SK-N-MC (cell line): ENCODE measurements around the gene ZC3H7A.

ENCODE experiments used
- DNase-seq: peaks from one replicate; pipeline ENCODE4 v3.0.0-alpha.2; 2011; ENCODE audit warnings: low read depth, low spot score
- H3K27ac ChIP-seq: fragments of 200-600 bp; sonication (generic); 2 replicates; pipeline ENCODE4 v1.5.1; 2016; ENCODE audit warnings: mixed run types
- H3K36me3 ChIP-seq: fragments of 200-600 bp; sonication (generic); 2 replicates; pipeline ENCODE4 v1.6.1; 2017; ENCODE audit warnings: antibody characterized with exemption, low read length, mixed read lengths; ENCODE audit not compliant: insufficient read depth
- H3K4me3 ChIP-seq: fragments of 200-600 bp; sonication (generic); 2 replicates; pipeline ENCODE4 v1.5.1; 2016
- H3K9ac ChIP-seq: fragments of 200-600 bp; sonication (generic); 2 replicates; pipeline ENCODE4 v1.8.0; 2017; ENCODE audit warnings: mixed run types, mixed read lengths; ENCODE audit not compliant: insufficient read length
- H3K9me3 ChIP-seq: fragments of 200-600 bp; sonication (generic); 2 replicates; pipeline ENCODE4 v1.6.1; 2017; ENCODE audit warnings: low read depth, mild to moderate bottlenecking, antibody characterized with exemption, low read length, moderate library complexity, mixed read lengths
- EZH2 ChIP-seq: fragments of 200-600 bp; sonication (generic); IDR thresholded peaks from one replicate; pipeline ENCODE4 v1.6.1; 2017; ENCODE audit warnings: antibody characterized with exemption
- FOXP2 ChIP-seq: optimal IDR thresholded peaks from 2 replicates; pipeline ENCODE3; 2011; ENCODE audit warnings: mild to moderate bottlenecking, moderate library complexity; ENCODE audit not compliant: insufficient read depth; ENCODE audit errors: extremely low read length, control extremely low read depth
- POLR2AphosphoS5 ChIP-seq: IDR thresholded peaks from 2 replicates; pipeline ENCODE4 v1.6.1; 2012; ENCODE audit warnings: mild to moderate bottlenecking, low read depth, low read length, borderline replicate concordance

Gene ZC3H7A

DNA sequence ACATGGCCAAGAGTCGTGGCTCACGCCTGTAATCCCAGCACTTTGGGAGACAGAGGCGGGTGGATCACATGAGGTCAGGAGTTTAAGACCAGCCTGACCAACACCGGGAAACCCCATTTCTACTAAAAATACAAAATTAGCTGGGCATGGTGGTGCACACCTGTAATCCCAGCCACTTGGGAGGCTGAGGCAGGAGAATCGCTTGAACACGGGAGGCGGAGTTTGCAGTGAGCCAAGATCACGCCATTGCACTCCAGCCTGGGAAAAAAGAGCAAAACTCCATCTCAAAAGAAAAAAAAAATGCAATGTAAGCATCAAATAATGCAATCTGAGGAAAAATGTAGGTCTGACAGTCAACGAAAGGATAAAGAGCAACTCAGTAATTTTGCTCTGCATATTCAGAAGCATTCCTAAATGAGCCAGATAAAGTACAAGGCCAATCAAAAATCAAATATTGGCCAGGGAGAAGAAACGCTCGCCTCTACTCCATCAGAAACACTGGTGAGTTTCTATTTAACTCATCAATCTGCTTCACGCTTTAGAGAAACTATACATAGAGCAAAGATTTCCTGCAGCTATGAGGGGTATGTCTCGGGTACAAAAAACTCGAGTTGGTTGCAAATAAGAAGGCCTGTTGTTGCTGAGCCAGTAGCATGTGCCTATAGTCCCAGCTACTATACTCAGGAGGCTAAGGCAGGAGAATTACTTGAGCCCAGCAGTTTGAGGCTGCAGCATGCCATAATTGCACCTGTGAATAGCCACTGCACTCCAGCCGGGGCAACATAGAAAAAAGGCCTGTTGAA is 58.1 kb downstream of the ZC3H7A start:
- Histone ChIP-seq H3K4me3 (no peak overlapping the region), H3K9me3 (no peaks in the 10 kb centered on the region)

DNA sequence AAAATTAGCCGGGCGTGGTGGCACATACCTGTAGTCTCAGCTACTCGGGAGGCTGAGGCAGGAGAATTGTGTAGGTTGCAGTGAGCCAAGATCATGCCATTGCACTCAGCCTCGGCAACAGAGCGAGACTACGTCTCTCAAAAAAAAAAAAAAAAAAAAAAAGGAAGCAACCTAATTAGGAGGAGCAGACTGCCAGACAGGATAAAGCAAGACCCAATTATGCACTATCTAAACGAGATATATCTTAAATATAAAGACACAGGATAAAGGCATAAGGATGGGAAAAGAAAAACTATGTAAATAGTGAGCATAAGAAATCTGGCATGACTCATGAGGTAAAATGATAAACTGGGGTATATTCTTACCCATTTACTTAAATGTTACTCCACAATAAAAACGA is 59.3 kb downstream of the ZC3H7A start:
- no peak for DNase-seq
- no peak overlapping the region for H3K4me3 ChIP-seq
- no peak for TF ChIP-seq EZH2
- TF ChIP-seq FOXP2: no peak
- TF ChIP-seq POLR2AphosphoS5: no peak
- H3K9ac ChIP-seq: no peak overlapping the region
- H3K9me3 ChIP-seq: no peaks in the 10 kb centered on the region
- peaks cover 26% of the 10 kb centered on the region for H3K36me3 ChIP-seq
- H3K27ac ChIP-seq: no peak overlapping the region

More for the DNA sequence above, 58.1 kb downstream of the ZC3H7A start:
- peaks cover 22% of the 10 kb centered on the region for H3K36me3 ChIP-seq
- no peak overlapping the region for H3K27ac ChIP-seq
- no peak overlapping the region for H3K9ac ChIP-seq
- DNase-seq: no peak
- TF ChIP-seq FOXP2 (no peak), POLR2AphosphoS5 (no peak), EZH2 (no peak)

GRCh38 chr16:11736903-11737302 is 60.2 kb downstream of the ZC3H7A start:
- no peak overlapping the region for H3K9ac ChIP-seq
- H3K4me3 ChIP-seq: no peak overlapping the region
- H3K9me3 ChIP-seq: no peaks in the 10 kb centered on the region
- no peak for TF ChIP-seq EZH2
- no peak overlapping the region for H3K27ac ChIP-seq
- DNase-seq: no peak
- H3K36me3 ChIP-seq: peaks cover 34% of the 10 kb centered on the region

DNA sequence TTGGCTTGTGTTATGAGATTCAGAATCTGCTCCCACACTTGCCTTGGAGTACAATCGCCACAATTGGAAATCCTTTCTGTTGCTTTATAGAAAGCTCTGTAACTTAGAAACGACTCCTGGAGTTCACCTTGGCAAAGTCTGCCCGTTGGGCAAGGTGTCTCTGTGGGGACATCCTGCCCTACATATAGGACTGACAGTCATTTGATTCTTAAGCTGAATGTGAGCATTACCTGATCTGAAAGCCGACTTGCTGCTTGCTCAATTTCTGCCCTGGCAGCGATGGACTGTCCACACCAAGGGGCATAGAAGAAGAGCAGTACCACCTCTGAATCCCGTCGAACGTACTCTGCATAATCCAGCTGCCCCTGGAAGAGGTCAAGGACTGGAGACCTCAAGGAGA is 61.3 kb downstream of the ZC3H7A start:
- H3K9ac ChIP-seq: no peak overlapping the region
- peaks cover 45% of the 10 kb centered on the region for H3K36me3 ChIP-seq
- TF ChIP-seq FOXP2 (no peak), POLR2AphosphoS5 (no peak), EZH2 (no peak)
- H3K4me3 ChIP-seq: no peak overlapping the region
- H3K27ac ChIP-seq: no peak overlapping the region
- no peak for DNase-seq
- no peaks in the 10 kb centered on the region for H3K9me3 ChIP-seq

- no peak for DNase-seq
- Histone ChIP-seq H3K9me3 (no peaks in the 10 kb centered on the region), H3K27ac (no peak overlapping the region), H3K4me3 (no peak overlapping the region), H3K9ac (no peak overlapping the region), H3K36me3 (peaks cover 45% of the 10 kb centered on the region)
- TF ChIP-seq POLR2AphosphoS5 (no peak), EZH2 (no peak), FOXP2 (no peak)
These were observed 62.4 kb downstream of the ZC3H7A start for GRCh38 chr16:11734653-11735043.

- H3K9ac ChIP-seq: no peak overlapping the region
- H3K36me3 ChIP-seq: peaks cover 45% of the 10 kb centered on the region
- TF ChIP-seq POLR2AphosphoS5 (no peak), FOXP2 (no peak), EZH2 (no peak)
- H3K4me3 ChIP-seq: no peak overlapping the region
- H3K9me3 ChIP-seq: no peaks in the 10 kb centered on the region
- no peak for DNase-seq
- no peak overlapping the region for H3K27ac ChIP-seq
These were observed 62.9 kb downstream of the ZC3H7A start for GRCh38 chr16:11734025-11734652.

- no peak overlapping the region for H3K9ac ChIP-seq
- TF ChIP-seq EZH2 (no peak), POLR2AphosphoS5 (no peak), FOXP2 (no peak)
- no peak for DNase-seq
- no peaks in the 10 kb centered on the region for H3K9me3 ChIP-seq
- H3K4me3 ChIP-seq: no peak overlapping the region
- no peak overlapping the region for H3K27ac ChIP-seq
- H3K36me3 ChIP-seq: peaks cover 46% of the 10 kb centered on the region
These were observed 65.8 kb downstream of the ZC3H7A start for GRCh38 chr16:11731222-11731621.

DNA sequence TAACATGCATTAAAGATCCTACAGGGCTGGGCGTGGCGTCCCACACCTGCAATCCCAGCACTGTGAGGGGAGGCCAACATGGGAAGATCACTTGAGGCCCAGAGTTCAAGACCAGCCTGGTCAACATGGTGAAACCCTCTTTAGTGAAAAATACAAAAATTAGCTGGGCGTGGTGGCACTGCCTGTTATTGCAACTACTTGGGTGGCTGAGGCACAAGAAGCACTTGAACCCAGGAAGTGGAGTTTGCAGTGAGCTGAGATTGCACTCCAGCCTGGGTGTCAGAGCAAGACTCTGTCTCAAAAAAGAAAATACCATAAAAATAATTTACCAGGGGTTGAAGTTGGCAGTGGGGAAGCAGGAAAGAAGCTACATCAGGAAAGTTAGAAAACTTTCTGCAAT is 67.3 kb downstream of the ZC3H7A start:
- no peak overlapping the region for H3K27ac ChIP-seq
- no peak overlapping the region for H3K9ac ChIP-seq
- H3K9me3 ChIP-seq: no peaks in the 10 kb centered on the region
- DNase-seq: no peak
- H3K36me3 ChIP-seq: peaks cover 42% of the 10 kb centered on the region
- H3K4me3 ChIP-seq: no peak overlapping the region
- TF ChIP-seq POLR2AphosphoS5 (no peak), FOXP2 (no peak), EZH2 (no peak)
